ENCODE data around the gene ZNRF3.

DNA sequence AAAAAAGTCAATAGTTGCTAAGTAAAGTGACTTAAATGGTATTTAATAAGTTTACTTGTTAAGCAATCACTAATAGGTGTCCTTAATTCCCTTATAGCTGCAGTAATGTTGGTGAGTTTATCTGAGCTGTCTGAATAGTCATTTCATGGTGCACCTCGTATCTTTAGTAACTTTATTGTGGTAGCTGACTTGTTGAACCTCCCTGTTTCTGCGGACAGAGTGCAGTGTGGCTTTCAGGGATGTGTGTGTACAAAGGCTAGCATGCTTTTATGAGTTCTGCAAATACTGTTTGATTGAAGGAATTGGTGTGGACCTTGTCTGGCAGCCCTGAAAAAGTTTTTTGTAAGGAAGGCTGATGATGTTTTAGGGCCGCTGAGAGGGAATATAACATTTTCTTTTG, 2.6 kb downstream of the ZNRF3 start:
- TF ChIP-seq CTCF (IDR thresholded peaks at IDR 0.05) (no peak), EZH2 (IDR thresholded peaks at IDR 0.05) (no peak)
